HEK293 (cell line): ENCODE measurements around the gene RPL31.

ENCODE experiments used
- CTCF ChIP-seq: fragments of 450-650 bp; formaldehyde crosslinking; IDR thresholded peaks from 2 replicates; pipeline ENCODE4 v1.5.1; 2016; ENCODE audit warnings: missing biosample characterization, missing genetic modification characterization
- ZIC2 ChIP-seq: fragments of 450-650 bp; formaldehyde crosslinking; IDR thresholded peaks from 2 replicates; pipeline ENCODE4 v1.5.1; 2016; ENCODE audit warnings: missing biosample characterization, missing genetic modification characterization
- ZNF791 ChIP-seq: fragments of 450-650 bp; formaldehyde crosslinking; IDR thresholded peaks from 2 replicates; pipeline ENCODE4 v1.5.1; 2016; ENCODE audit warnings: missing biosample characterization, missing genetic modification characterization

- TF ChIP-seq CTCF (tag by site-specific recombination) (no peak), ZNF791 (tag by site-specific recombination) (no peak), ZIC2 (tag by site-specific recombination) (no peak)
Measured at GRCh38 chr2:101022221-101022620, 20.1 kb downstream of the RPL31 start.
